Medulla oblongata (tissue), 1 donor: ENCODE results near the gene NUSAP1.
"Not testable (repeated sequence)": the region's sequence is repeated elsewhere in the genome, so short reads cannot be mapped to it uniquely, and the experiment has no call there.

Experiments used
- DNase-seq: peaks from one replicate; pipeline ENCODE4 v3.0.0-alpha.2; 2015; ENCODE audit errors: extremely low spot score

The NUSAP1 gene, protein sequence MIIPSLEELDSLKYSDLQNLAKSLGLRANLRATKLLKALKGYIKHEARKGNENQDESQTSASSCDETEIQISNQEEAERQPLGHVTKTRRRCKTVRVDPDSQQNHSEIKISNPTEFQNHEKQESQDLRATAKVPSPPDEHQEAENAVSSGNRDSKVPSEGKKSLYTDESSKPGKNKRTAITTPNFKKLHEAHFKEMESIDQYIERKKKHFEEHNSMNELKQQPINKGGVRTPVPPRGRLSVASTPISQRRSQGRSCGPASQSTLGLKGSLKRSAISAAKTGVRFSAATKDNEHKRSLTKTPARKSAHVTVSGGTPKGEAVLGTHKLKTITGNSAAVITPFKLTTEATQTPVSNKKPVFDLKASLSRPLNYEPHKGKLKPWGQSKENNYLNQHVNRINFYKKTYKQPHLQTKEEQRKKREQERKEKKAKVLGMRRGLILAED

DNA sequence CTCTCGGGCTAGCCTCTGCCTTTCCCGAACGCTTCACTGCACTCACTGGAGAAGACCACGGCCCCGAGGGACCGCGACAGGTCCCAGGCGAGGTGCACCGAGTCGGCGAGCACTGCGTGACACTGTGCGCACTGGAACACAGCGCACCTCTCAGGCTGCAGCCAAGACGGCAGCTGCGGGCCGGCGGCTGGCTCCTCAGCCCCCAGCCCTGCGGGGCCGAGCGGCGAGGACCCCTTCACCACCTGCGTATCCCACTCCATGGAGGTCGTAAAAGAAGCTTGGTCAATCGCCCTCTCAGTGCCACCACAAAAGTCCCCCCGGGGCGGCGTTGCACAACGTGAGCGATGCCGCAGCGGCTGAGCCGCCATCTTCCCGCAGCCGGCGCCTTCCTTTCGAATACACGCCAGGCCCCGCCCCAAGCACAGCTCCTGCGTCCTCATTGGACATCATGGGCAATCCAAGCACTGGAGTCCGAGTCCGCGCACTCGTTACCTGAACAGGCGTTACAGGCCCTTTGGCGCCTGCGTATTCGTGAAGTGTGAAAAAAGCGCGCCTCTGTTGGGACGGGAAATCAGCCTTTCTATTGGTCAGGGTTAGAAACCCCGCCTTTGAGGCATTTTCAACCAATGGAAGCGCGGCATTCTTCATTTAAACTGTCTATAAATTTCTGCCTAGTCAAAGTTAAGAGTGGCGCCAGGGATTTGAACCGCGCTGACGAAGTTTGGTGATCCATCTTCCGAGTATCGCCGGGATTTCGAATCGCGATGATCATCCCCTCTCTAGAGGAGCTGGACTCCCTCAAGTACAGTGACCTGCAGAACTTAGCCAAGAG is at the start of gene NUSAP1, which contains the start of gene OIP5:
TSS of gene NUSAP1 (plus strand) at position 688 of the 832 bp plus-strand sequence. CDS start at position 765, 77 bp downstream.
TSS of gene OIP5 (minus strand) at position 398 of the 832 bp plus-strand sequence. CDS start at position 368, 30 bp downstream.
- DNase-seq, result peak; percentile 99

DNA sequence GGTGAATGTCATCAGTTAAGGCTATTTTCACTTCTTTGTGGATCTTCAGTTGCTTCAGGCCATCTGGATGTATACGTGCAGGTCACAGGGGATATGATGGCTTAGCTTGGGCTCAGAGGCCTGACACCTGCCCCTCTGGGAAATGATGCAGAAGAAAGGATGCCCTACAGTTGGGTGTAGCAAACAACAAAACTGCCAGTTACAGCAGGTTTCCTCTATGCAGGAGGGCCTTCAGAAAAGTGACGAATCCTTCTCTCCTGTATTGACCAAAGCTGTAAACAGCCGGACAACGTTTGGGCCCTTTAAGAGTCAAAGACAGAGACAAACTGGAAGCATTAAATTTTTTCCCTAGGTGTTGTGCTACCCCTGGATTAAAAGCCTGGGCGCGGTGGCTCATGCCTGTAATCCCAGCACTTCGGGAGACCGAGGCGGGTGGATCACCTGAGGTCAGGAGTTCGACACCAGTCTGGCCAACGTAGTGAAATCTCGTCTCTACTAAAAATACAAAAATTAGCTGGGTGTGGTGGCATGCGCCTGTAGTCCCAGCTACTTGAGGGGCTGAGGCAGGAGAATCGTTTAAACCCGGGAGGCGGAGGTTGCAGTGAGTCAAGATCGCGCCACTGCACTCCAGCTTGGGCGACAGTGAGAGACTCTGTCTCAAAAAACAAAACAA is 49.6 kb upstream of the NUSAP1 start:
- peak; percentile 11 for DNase-seq

DNA sequence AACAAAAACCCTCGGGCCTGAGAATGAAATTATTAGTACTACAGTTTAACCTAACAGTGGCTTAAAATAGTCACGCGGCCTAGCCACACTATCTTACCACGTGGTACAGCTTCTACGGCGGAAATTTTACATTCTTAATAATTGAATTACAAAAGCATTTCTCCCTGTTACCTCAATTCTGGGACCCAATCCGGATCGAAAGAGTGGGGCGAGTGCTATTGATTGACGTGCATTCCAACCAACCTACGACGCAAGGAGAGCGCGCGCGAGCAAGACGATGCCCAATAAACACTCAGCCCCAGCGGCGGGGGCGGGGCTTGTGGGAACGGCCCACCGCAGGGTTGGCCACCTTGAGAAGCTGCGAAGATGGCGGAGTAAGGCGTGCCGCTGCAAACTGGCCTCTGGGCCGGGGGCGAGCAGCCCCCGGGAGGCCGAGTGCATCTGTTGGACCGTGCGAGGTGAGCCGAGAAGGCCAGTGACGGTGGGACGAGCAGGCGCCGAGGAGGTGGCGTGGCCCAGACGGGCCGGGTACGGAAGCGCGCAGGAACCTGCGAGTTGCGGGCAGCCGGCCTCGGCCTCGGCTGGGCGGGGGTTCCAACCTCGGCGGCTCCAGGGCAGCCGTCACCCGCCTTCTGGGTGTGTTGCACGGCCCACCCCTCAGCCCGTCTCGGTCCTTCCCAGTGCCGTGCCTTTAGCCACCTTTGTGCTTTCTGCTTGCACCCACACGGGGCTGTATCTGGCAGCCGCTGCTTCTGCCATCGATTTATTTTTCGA is 48.8 kb upstream of the NUSAP1 start:
- peak; percentile 100 for DNase-seq

DNA sequence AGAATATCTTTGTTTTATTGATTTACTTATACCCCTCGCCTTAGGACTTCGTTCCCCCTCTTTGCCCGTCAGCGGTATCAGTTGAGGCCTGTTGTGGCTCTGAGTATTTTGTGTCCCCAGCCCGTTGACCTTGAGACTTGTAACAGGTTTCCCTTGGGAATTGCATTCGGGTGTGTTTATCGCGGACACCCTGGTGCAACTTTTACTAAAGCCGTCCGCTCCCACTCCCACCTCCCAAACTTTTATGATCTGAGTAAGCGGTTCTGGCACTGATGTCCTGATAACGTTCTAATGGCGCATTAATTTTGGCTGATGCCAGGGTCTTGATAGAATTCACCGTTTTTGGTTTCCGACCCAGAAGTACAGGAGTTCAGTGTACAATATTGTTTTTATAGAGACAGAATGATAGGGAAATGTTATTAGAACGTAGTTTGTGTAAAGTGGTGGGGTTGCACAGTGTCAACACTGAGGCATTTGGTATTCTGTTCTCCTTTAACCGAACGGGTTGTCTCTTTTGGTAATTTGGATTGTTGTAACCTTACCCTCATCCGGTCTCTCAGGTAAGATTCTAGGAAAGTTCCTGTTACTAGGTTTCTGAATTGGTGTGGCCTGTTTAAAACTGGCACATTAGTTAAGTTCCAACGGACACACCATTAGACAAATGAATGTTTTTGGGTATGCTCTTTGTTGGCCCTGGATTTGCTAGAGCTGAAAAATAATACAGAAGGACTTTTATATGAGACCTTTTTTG is 48.1 kb upstream of the NUSAP1 start:
- peak; percentile 27 for DNase-seq

DNA sequence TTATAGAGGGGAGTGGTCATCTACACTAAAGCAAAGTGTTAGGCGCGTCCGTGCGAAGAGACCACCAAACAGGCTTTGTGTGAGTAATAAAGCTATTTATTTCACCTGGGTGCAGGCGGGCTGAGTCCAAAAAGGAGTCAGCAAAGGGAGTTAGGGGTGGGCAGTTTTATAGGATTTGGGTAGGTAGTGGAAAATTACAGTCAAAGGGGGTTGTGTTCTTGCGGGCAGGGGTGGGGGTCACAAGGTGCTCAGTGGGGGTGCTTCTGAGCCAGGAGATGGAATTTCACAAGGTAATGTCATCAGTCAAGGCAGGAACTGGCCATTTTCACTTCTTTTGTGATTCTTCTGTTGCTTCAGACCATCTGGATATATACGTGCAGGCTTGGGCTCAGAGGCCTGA is 47.4 kb upstream of the NUSAP1 start:
- DNase-seq, result no peak

DNA sequence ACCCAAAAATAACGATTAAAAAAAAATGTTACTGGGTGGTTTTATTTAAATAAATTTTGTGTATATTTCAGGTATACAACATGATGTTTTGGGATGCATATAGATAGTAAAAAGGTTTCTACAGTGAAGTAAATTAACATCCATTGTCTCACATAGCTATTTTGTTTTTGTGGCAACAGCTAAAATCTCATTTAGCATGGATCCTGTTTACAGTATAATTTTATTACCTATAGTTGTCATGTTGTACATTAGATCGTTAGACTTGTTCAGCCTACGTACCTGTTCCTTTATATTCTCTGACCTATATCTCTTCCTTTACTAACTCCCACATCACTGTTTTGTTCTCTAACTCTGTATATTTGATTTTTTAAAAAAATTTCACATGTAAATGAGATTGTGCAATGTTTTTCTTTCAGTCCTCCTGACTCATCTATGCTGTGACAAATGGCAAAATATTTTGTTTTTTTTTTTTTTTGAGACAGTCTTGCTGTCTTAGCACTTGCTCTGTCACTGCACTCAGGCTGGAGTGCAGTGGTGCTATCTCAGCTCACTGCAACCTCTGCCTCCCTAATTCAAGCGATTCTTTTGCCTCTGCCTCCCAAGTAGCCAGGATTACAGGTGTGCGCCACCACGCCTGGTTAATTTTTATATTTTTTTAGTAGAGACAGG is 45.9 kb upstream of the NUSAP1 start:
- DNase-seq, result no peak

DNA sequence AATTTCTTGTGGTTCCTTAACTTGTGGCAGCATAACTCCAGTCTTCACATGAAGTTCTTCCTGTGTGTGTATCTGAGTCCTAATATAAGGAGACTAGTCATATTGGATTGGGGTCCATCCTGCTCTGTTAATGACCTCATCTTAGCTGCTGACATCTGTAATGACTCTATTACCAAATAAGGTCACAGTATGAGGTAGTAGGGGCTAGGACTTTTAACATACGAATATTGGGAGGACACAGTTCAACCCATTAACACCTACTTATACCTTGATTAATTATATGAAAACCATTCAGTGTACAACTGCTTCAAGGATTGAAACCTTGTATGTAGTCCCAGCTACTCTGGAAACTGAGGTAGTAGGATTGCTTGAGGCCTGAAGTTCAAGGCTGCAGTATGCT is 44.2 kb upstream of the NUSAP1 start:
- DNase-seq, result no peak

DNA sequence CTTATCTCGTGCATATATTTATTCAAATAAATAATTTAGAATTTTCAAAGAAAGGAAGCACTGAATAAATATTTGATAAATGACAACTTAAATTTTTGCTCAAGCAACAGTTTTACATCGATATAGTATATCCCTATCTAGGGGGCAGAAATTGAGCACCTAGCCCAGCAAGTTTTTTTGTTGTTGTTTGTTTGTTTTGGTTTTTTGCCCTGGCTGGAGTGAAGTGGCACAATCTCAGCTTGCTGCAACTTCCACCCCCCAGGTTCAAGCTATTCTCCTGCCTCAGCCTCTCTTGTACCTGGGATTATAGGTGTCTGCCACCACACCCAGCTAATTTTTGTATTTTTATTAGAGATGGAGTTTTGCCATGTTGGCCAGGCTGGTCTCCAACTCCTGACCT is 42.7 kb upstream of the NUSAP1 start:
- DNase-seq, result no peak

DNA sequence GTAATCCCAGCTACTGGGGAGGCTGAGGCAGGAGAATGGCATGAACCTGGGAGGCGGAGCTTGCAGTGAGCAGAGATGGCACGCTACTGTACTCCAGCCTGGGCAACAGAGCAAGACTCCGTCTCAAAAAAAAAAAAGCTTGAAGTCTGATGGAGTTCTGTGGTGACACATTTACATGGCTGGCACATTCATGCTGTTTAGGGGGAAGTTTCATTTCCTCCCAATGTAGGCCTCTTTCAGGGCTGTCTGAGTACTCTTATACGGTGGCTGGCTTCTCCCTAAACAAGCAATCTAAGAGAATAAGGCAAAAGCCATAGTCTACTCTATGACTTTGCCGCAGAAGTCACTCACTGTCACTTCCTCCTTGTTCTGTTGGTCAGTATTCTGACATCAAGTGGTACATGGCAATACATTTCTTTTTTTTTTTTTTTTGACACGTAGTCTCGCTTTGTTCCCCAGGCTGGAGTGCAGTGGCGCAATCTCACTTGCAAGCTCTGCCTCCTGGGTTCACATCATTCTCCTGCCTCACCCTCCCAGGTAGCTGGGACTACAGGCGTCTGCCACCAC is 41.5 kb upstream of the NUSAP1 start:
- peak; percentile 53 for DNase-seq

DNA sequence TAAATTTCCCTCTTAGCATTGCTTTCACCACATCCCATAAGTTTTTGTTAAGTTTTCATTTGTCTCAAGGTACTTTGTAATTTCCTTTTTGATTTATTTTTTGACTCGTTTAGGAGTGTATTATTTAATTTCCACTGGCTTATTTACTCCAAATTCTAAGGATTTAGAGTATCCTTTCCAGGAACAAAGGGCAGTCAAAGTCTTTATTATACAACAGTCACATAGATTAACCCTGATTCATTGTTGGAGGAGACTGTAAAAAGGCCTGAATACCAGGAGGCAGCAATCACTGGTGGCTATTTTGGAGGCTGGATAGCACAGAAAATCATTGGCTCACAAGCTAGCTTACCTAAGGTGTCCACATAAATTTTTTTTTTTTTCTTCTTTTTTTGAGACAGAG is 40.2 kb upstream of the NUSAP1 start:
- no peak for DNase-seq

DNA sequence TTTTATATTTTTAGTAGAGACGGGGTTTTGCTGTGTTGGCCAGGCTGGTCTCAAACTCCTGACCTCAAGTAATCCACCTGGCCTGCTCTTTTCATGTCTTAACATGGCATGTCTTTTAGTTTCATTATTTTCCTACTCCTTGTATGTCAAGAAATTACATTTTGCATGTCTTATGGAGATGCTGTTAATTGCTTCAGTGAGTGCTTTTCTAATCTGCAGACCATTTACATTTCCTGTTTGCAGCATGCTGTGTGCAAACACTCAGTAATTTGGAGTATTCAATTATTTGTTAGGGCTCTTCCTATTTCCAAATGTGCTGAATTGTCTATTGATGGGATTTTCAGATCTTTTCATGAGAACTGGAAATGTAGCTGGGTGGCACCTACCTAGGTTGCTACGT is 31.5 kb upstream of the NUSAP1 start:
- not testable (repeated sequence) for DNase-seq

DNA sequence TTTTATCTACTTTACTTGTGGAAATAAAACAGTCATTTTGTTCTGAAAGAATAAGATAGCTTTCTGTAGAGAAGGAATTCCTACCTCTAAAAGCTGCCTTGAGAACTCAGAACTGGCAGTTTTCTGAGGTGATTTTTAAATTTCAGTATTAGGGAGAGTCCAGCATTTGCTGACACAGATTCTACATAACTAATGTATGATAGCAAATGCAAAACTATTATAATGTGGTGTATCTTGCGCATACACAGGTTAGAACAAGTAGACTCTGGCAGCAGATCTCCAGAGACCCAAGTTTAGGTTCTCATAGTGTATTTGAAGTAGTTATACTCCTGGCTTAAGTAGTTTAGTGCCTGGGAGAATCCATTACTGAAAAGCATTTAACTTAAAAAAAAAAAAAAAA is 31.1 kb upstream of the NUSAP1 start:
- no peak for DNase-seq

DNA sequence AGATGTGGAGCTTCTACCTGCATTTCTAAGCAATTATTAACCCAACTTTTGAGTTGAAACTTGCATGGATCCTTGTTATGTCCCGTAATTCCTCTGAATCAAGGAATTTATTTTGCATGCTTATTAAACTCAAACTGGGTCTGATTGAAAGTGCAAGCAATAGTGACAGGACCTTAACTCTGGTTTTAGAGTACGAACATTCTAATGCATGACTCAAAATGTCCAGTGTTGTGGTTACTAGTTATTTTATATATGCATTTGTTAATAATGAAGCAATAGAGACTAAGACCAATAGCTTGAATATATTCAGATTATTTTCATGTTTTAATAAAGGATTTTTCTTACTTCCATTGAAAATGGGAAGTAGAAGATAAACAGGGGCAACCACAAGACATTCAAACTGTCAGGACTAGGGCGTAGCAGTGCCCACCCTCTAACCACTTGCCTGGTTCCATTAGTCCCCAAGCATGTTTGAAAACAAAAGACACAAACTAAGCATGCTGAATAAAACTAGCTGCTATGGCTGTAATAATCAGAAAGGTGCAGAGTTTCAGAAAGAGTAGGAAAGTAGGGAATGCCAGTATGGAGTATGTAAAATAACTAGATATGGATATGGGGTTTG is 28.4 kb upstream of the NUSAP1 start:
- DNase-seq, result no peak

DNA sequence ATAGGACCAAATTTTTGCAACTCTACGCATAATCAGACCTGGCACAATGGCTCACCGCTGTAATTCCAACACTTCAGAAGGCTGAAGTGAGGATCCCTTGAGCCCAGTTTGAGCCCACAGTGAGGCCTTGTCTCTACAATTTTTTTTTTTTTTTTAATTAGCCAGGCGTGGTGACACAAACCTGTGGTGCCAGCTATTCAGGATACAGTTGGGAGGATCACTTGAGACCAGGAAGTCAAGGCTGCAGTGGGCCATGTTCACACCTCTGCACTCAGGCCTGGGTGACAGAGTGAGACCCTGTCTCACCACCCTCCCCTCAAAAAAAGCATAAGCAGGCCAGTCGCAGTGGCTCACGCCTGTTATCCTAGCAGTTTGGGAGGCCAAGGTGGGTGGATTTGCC is 25.0 kb upstream of the NUSAP1 start:
- DNase-seq, result no peak

DNA sequence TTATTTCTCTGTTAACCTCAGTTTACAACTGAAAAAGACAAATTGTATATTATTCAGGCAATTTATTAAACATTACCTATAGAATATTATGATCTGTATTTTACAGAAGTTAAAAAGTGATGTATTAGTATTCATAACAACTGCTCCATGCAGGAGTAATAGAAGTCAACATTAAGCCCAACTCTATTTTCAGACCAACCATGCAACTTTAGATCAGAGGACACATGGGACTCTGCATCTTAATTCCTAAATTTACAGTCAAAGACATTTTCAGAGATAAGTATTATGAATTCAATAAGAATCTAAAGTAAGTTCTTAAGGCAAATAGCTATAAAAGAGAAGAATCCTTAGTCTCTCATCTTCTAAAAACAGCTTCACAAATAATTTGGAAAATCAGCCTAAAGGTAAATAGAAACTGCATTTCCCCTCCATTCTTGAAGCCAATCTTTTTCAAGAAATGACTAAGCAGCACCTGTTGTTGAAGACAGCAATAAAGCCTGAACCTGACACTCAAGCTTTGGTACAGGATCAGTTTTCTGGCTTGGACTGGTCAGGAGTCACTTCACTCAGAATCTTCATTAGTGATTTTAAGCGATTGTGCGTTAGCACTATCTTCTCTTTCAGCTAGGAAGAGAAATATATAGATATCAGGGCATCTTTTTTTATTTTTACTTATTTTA is 23.3 kb upstream of the NUSAP1 start:
- no peak for DNase-seq

DNA sequence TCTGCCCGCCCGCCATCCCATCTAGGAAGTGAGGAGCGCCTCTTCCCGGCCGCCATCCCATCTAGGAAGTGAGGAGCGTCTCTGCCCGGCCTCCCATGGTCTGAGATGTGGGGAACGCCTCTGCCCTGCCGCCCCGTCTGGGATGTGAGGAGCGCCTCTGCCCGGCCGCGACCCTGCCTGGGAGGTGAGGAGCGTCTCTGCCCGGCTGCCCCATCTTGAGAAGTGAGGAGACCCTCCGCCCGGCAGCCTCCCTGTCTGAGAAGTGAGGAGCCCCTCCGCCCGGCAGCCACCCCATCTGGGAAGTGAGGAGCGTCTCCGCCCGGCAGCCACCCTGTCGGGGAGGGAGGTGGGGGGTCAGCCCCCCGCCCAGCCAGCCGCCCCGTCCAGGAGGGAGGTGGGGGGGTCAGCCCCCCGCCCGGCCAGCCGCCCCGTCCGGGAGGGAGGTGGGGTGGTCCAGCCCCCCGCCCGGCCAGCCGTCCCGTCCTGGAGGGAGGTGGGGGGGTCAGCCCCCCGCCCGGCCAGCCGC is 11.8 kb upstream of the NUSAP1 start:
- DNase-seq, result not testable (repeated sequence)

DNA sequence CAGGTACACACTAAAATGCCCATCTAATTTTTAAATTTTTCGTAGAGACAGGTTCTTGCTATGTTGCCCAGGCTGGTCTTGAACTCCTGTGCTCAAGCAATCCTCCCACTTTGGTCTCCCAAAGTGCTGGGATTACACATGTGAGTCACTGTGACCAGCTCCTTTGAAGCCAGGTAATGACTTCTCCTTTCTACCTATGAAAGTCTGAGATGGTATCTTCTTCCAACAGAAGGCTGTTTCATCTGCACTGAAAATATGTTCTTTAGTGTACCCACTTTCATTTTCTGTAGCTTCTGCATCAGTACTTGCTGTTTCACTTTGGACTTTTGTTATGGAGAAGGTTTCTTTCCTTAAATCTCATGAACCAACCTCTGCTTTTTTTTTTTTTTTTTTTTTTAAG is 9.1 kb upstream of the NUSAP1 start:
- DNase-seq, result no peak

DNA sequence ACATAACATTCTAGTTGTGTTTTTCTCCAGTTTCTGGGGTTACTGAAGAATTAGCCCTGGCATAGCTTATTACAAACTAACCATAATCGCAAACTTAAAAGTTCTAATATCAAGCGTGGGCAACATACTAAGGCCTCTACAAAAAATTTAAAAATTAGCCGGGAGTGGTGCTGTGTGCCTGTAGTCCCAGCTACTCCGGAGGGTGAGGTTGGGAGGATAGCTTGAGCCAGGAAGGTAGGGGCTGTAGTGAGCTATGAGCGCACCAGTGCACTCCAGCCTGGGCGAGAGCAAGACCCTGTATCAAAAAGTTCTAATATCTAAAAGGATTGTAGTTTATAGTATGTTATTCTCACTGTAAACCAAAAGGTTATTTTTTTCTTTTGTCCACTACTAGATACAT is 1.4 kb upstream of the NUSAP1 start:
- no peak for DNase-seq

DNA sequence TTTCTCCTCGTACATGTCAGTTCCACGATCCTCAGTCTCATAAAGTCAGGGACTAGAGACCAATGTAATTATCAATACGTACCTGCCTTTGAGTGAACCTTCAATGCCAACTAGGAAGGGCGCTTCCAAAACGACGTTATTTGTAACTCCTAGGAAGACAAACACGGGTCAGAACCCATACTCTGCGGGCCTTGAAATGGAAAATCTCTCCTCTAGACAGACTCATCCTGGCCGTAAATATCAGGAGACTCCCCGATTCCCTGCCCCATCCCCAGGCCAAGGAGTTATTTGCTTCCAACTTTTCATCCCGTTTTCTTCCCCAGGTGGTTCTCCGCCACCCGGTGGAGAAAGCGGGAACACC is 868 bp upstream of the NUSAP1 start:
- DNase-seq, result no peak
